Testis (tissue), 2 donors: Measurements from ENCODE around the gene FXYD5.

Experiments used
- CTCF ChIP-seq, 3 experiments: fragments of 450-650 bp in 2 of 3; fragments of 200-600 bp in 1 of 3; sonication (generic) in 1 of 3; IDR thresholded peaks; one replicate each; pipeline ENCODE4 v1.5.1; 2016 to 2019; ENCODE audit warnings: antibody characterized with exemption in 3 of 3, mild to moderate bottlenecking in 2 of 3, moderate library complexity in 1 of 3
- POLR2A ChIP-seq: fragments of 450-650 bp; IDR thresholded peaks from one replicate; pipeline ENCODE4 v1.6.1; 2017; ENCODE audit warnings: antibody characterized with exemption, mild to moderate bottlenecking, moderate library complexity

- no peak for TF ChIP-seq POLR2A
- TF ChIP-seq CTCF (IDR thresholded peaks at IDR 0.05) = no peak
Measured at GRCh38 chr19:35119578-35120155, 34.9 kb upstream of the FXYD5 start.
